Embryonic facial prominence (tissue), 1 donor: ENCODE measurements around the gene IRF9.

Experiments
- DNase-seq: peaks from one replicate; pipeline ENCODE4 v3.0.0-alpha.2; 2016; ENCODE audit errors: extremely low spot score

Gene IRF9

DNA sequence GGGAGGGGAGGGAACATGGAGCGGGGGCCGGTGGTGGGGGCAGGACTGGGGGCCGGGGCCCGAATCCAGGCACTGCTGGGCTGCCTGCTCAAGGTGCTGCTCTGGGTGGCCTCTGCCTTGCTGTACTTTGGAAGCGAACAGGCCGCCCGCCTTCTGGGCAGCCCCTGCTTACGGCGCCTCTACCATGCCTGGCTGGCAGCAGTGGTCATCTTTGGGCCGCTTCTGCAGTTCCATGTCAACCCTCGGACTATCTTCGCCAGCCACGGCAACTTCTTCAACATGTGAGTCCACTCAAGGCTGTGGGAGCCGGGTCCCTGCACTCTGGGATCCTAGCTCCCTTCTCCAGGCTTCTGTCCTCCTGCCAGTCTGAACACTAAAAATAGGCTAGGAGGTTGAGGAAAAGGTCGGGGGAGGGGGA lies 29.5 kb upstream of the IRF9 start:
- DNase-seq: no peak

DNA sequence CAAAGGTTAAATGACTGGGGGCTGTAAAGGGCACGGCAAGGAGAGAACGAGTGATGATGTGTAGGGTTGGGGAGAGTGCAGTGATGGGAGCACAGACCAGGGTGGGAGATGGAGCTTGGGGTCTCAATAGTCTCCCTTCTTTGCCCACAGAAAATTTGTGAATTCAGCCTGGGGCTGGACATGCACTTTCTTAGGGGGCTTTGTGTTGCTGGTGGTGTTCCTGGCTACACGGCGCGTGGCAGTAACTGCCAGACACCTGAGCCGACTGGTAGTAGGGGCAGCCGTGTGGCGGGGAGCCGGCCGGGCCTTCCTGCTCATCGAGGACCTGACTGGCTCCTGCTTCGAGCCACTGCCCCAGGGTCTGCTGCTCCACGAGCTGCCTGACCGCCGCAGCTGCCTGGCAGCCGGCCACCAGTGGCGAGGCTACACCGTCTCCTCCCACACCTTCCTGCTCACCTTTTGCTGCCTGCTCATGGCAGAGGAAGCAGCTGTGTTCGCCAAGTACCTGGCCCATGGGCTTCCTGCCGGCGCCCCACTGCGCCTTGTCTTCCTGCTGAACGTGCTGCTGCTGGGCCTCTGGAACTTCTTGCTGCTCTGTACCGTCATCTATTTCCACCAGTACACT lies 28.9 kb upstream of the IRF9 start:
- no peak for DNase-seq

DNA sequence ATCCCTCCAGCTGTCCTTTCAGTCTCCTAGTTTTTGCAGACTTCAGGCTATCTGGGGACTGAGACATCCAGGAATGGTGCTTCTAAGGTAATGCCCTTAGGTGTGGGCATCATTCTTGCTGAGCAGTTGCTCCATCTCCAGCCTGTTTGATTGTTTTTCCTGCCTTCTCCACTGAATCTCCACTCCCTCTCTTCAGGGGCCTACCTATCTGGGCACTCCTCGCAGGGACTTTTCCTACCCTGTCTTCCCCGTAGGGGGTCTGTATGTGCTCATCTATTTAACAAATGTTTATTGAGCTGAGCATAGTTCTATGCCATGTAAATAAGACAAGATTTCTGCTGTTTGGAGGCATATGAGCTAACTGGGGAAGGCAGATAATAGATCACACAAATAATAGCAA lies 28.1 kb upstream of the IRF9 start:
- DNase-seq: no peak

DNA sequence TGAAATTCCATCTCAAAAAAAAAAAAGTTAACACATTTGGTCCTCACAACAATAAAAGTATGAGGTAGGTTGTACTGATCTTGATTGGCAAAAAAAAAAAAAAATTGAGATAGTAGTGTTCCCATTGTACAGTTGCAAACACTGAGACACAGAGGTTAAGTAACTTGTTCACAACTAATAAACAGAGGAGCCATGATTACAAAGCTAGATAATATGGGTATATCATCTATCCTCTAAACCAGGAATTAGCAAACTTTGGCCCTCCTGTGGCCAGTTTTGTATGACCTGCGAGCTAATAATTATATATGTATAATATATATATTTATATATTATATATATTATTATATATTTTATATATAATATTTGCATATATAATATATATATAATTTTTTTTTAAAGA lies 27.3 kb upstream of the IRF9 start:
- DNase-seq: no peak

DNA sequence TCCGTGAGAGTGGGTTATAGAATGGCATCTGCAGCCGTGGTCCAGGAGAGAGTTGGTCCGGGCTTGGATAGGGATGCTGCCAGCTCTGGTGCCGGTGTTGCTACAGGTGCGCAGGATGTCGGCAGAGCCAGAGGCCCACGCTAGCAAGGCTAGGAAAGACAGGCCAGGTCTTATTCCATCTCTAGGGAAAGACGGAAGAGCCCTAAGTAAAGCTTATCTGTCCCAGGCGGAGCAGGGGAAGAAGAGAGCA lies 25.6 kb upstream of the IRF9 start:
- no peak for DNase-seq

DNA sequence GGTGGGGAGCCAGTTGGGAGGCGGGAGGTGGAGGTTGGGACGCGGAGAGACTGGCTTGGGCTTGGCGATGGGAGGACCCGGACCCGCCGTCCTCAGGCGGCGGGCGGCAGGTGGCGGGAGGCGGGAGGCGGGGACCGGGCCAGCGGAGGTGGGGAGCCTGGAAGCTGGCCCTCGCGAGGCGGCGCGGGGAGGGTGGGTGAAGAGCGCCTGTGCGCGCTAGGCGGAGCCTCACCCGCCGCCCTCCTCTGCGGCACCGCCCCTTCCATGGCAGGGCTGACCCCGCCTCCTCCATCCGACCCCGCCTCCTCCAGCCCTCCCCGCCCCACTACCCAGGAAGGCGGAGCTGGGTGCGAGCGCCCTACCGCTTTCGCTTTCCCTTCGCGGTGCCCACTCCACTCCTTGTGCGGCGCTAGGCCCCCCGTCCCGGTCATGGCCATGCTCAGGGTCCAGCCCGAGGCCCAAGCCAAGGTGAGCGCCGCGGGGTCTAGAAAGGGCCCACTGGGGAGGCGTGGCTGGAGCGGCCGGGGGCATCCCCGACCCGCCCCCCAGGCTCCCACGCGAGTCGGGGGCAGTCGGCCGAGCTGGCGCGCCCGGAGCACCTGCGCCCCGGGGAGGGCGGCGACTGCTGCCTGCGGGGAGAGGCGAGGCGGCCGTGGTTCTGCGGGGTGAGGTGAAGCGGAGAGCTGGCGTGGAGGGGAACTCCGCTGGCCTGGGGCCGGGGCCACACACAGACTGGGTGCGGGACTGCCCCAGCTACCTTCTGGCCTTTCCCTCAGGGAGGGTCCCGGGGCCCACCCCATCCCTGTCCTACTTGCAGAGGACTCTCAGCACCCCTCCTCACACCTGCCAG lies 25.0 kb upstream of the IRF9 start, which contains the start of gene PSME1:
PSME1 (plus strand) TSS at position 361 of the 850 bp plus-strand sequence; CDS start at position 430, 69 bp downstream.
- peak; percentile 82 for DNase-seq

DNA sequence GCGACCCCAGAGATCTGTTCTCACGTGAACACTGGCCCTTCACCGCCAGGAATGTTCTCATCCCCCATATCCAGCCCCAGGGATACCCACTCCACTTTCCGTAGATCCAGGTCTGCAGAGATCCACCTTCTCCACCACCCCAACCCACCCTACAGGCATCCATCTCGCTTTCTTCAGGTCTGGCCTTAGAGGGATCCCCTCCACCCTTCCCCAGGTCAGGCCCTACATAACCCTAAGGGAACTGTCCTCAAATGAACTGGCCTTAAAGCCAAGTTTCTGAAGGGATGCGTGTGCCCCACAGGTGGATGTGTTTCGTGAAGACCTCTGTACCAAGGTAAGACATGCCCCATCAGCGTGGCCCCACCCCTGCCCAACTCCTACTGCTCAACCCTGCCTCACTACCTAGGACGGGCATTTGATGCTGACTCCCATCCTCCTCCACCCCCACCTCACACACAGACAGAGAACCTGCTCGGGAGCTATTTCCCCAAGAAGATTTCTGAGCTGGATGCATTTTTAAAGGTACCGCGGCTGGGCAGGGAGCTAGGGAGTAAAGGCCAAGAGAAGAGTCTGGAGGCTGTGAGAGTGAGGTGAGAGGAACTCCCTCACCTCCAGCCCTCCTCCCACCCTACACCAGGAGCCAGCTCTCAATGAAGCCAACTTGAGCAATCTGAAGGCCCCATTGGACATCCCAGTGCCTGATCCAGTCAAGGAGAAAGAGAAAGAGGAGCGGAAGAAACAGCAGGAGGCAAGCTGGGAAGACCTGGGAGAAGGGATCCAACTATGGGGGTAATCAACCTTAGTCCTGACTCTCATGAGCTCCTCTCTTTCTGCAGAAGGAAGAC lies 24.2 kb upstream of the IRF9 start:
- no peak for DNase-seq

DNA sequence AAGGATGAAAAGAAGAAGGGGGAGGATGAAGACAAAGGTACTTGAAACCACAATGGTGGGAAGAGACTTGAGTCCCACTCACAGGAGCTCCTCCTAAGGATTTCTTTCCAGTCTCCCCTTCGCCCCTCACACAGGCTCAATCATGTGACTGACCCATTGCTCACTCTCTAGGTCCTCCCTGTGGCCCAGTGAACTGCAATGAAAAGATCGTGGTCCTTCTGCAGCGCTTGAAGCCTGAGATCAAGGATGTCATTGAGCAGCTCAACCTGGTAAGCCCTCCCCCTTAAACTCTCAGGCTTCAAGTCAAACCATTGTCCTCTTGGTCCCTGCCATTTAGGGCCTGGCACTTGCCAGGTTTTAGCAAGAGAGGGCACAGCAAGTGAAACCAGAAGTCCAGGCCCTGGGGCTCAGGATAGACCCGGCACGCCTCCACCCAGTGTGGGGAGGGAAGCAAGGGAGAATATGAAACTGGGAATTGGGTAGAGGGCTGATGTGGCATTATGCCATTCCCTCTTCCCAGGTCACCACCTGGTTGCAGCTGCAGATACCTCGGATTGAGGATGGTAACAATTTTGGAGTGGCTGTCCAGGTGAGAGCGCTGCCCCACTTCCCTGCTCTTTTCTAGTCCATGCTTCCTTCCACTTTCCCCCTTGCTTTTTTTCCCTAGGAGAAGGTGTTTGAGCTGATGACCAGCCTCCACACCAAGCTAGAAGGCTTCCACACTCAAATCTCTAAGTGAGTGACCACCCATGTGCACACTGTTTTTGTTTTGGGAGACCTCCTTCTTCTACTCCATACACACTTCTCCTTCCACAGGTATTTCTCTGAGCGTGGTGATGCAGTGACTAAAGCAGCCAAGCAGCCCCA lies 23.3 kb upstream of the IRF9 start:
- DNase-seq: no peak

DNA sequence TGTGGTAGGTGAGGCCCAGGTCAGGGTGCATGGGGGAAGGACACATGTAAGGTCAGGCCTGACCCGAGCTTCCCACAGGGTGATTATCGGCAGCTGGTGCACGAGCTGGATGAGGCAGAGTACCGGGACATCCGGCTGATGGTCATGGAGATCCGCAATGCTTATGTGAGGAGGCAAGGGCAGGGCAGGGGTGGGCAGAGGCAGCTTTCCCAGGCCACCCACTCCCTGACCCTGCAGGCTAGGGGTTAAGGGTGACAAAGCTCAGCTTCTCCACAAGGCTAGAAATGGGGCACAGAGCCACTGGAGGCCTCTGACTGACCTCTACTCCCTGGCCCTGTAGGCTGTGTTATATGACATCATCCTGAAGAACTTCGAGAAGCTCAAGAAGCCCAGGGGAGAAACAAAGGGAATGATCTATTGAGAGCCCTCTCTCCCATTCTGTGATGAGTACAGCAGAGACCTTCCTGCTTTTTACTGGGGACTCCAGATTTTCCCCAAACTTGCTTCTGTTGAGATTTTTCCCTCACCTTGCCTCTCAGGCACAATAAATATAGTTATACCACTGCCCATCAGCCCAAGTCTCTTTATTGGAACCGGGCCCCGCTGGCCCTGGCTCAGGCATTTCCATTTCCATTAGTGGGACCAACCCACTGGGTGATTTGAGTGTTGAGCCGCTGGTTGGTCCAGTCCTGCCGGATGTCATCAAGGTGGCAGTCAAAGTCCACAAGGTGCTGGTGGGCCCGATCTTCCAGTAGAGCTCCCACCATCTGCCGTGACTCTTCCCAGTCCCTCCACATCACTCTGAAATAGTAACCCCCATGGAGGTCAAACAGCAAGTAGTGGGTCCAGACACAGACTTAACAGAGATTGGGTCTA lies 22.4 kb upstream of the IRF9 start:
- DNase-seq: no peak

DNA sequence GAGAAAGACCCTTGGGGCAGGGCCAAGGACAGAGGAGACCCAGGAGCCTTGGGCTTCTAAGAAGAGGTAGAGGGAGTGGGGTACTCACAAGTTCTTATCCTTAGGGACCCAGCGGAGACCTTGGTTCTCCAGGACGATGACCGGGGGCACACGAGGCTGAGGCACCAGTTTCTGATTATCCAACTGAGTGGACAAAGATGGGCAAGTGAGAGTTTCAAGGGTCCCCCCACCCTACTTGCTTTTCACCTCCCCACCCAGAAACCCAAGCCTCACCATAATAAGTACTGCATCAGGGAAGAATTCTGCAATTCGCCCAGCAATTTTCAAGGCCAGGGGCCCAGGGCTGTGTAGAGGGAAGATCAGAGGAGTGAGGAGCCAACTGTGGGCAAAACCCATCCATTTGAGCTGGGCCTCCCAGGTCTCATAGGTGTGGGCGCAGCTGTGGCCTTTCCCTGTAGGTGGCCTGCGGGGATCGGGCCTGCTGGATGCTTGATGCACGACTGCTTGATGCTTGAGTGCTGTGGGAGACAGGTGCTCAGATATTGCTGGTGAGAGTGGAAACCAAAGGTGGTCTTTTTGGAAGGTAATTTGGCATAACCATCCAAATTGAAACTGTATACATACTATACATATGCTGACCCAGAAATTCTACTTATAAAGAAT lies 21.7 kb upstream of the IRF9 start:
- DNase-seq: no peak

DNA sequence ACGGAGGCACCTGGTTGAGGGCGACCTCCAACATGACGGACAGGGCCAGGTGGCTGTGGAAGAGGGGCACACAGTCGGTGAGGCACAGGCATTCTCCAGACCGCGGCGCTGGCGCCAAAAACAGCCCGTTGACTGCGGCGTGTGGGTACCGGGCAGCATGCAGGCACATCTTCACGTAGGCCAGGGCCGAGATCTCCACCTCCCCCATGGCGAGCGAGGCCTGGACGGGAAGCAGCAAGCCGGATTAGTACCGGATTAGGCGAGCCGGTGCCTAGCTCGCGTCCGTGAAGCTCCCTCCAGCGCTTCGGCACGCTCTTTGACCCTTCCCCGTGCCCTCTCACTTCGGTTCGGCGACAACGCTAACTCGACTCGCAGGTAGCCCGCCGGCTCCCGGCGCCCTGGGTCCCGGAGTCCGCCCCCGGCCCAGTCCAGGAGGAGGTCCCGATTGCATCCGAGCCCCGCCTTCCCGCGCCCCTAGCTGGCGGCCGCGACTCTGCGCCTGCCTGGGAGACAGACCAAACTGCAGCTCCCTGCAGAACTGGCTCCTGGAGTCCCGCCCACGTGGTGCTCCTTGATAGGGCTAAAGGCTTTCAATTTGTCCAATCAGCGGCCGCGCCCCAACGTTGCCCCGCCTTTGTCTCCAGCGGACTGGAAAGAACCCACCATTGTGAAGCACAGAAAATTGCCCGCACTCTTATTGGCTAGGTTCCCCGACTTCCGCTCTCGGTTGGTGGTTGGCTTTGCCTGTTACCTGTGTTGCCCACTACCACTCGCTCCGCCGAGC lies 19.8 kb upstream of the IRF9 start, which contains the start of gene EMC9:
EMC9 (minus strand) TSS at position 495 of the 784 bp plus-strand sequence; CDS start at position 208, 287 bp downstream.
- DNase-seq: peak; percentile 97

DNA sequence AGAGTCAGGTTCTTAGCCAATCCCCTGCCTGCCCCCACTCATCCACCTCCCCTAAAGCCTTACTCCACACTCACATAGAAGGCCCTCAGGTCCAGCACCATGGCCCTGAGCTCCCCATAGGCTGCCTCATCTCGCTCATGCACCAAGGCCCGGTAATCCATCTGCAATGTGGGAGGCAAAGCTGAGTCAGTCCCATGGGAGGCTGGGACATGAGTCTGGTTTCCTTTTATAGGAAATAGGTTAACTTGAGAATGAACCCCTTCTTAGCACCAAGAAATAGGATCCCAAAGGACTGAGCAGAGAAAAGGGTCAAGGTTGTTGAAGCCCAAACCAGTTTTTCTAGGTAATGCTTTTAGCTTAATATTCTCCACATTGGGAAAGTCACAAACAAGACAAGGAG lies 17.6 kb upstream of the IRF9 start:
- DNase-seq: no peak

DNA sequence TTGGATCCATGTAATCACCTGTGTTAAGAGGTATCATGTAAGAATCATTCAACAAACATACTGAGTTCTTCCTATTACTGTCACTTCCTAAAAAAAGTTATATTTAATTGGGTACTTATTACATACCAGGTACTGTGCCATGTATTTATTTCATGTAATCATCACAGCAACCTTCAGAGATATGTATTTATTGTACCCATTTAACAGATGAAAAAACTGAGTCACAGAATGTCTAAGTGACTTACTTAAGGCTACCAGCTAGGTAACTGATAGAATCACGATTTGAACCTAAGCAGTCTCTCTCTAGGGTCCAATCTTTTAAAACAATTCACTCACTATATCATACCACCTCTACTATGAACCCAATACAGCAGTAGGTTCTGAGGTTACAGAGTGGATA lies 16.6 kb upstream of the IRF9 start:
- no peak for DNase-seq

DNA sequence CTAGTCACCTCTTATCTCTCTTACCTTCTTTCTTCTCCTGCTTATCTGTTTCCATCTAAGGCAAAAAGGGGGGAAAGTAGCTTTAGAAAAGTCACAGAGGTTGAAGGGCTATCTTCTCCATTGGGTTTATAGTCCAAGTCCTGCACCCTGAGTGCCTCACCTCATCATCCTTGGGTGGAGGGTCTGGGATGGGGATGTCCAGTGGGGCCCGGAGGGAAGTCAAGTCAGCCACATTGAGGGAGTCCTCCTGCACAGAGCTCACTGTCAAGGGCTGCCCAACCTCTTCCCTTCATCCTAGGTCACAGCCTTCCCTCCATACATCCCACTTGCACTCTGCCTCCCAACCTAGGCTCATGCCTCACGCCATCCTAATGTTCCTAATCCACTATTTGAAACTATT lies 15.8 kb upstream of the IRF9 start:
- DNase-seq: no peak

DNA sequence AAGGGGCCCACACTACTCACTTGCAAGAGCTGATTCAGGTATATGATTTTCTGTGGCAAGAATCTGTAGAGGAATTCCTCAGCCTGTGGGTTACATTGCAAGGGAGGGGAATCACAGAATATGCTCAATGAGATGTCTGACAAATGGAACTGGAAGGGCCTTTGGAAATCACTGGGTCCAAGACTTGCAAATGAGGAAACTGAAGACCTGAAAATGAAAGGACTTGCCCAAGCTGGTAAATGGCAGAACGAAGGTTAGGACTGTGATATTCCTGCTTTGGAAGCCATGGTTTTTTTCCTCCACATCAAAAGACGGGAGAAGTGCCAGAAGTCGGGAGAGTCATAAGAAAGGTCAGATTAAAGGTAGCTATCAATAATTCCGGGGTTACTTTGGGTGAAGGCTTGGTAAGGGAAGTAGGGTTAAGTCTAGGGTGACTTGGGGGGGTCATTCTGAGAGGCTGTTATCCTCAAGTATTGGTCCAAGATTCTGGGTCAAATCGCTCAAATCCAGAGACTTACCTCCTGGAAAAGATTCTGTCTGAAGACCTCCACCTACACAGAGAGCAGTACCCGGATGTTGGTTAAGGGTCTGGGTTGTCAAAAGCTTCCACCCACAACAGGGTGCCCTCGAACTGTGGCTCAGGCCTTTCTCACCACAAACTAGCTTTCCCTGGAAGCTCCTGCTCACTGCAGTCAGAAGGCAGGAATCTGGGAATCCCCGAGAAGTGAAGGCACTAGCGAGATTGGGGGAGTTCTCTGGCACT lies 15.2 kb upstream of the IRF9 start:
- DNase-seq: no peak

DNA sequence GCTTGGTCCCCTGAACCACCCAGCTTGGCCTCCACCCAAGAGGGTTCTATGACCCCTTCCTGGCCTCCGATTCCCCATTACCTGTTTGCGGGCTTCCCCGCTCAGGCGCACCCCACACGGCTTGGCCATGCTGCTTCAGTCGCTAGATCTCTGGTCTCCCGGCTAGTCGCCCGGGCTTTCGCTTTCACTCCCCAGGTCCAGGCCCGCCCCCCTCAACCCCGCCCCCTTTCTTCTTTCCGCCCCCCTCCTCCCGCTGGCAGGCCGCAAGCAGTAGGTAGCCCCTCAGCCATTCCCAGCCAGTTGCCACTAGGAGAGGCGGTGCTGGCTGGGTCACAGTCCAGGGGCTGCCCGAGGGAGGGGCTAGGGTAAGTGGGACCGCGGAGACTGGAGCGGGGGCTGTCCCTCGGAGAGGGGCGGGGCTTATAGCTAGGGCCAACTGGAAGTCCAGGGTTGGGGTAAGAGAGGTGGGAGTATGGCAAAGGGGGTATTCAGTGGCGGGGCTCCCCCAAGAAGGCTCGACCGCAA lies 14.6 kb upstream of the IRF9 start, which contains the start of gene PSME2:
PSME2 (minus strand) TSS at position 158 of the 525 bp plus-strand sequence; CDS start at position 129, 29 bp downstream.
- peak; percentile 82 for DNase-seq

DNA sequence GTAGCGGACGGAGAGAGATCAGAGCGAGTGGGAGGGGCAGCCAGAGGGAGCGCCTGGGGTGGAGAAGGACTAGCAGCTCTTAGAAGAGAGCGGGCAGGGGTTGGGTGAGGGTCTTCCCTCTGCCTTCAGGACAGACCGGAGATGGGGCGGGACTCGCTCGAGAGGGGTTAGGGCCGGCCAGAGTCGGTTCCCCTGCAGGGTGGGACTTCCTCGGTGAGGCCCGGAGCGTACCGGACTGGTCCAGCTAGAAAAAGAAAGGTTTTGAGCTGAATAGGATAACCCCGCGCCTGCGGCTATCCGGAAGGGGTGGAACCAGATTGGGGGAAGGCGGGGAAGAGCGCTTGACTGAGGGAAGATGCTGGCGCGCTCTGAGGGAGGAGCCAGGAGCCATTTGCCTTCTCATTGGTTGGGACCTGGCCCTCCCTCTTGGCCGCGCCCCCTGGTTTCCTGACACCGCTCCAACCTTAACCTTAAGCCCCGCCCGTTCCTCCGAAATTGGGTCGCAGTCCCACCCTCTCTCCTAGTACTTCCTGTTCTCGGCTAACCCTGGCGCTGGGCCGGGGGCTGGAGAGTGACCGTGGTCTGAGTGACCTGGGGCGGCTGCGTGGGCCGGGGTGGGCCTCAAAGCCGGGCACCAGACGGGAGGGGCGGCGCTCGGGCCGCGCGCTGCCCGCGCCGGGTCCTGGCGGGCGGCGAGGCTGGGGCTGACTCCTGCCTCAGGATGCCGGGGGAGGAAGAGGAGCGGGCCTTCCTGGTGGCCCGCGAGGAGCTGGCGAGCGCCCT lies 13.9 kb upstream of the IRF9 start, which contains the start of gene RNF31:
RNF31 (plus strand) TSS at position 521 of the 783 bp plus-strand sequence; CDS start at position 722, 201 bp downstream.
- peak; percentile 94 for DNase-seq
